Left ventricle myocardium inferior (tissue), 1 donor: ENCODE data around the gene PROM2. TPM values are rescaled to one million over a fixed set of nuclear protein-coding genes. Genes with fewer than 3 reads are reported as not detected.
"Not testable (repeated sequence)": the region's sequence is repeated elsewhere in the genome, so short reads cannot be mapped to it uniquely, and the experiment has no call there.

ENCODE experiments used
- DNase-seq: peaks from one replicate; pipeline ENCODE4 v3.0.0-alpha.2; 2020
- H3K27ac ChIP-seq: fragments of 200-600 bp; replicated peaks from 2 replicates; pipeline ENCODE4 v1.8.0; 2021
- H3K27me3 ChIP-seq: fragments of 200-600 bp; 2 replicates; pipeline ENCODE4 v1.8.0; 2021; ENCODE audit warnings: low read depth
- H3K36me3 ChIP-seq: fragments of 200-600 bp; 2 replicates; pipeline ENCODE4 v1.8.0; 2021
- H3K4me1 ChIP-seq: fragments of 200-600 bp; 2 replicates; pipeline ENCODE4 v1.8.0; 2021
- H3K4me3 ChIP-seq: fragments of 200-600 bp; 2 replicates; pipeline ENCODE4 v1.8.0; 2021; ENCODE audit warnings: mild to moderate bottlenecking, moderate library complexity
- H3K9me3 ChIP-seq: fragments of 200-600 bp; replicated peaks from 2 replicates; pipeline ENCODE4 v1.8.0; 2021
- CTCF ChIP-seq: fragments of 200-600 bp; IDR thresholded peaks from 2 replicates; pipeline ENCODE4 v1.8.0; 2021; ENCODE audit warnings: antibody characterized with exemption, mild to moderate bottlenecking, borderline replicate concordance
- intact Hi-C: fragments of 100-400 bp; cut with micrococcal nuclease; formaldehyde crosslinking; loops from one replicate; pipeline ENCODE4 v1.11.0; 2022
- total RNA-seq: library from RNA; stranded (reverse); fragmentation: NEBNext Ultra II Directional; extraction: Animal tissue kit (Norgen Biotek cat#: 25700); gene quantifications from one replicate; pipeline ENCODE4 v1.2.1, GENCODE V29; 2021
- donor health status: DM: no; HTN: yes; CAD: no; lungs with severe emphysema.

Gene PROM2
- total RNA-seq, 1 donor from 2014 or later: 1.4 TPM

- TF ChIP-seq CTCF: no peak
- no peaks in the 10 kb centered on the region for H3K27me3 ChIP-seq
- H3K36me3 ChIP-seq: no peaks in the 10 kb centered on the region
- peaks cover 95% of the 10 kb centered on the region for H3K9me3 ChIP-seq
- intact Hi-C loops: no loop called here
- no peak overlapping the region for H3K27ac ChIP-seq
- no peak overlapping the region for H3K4me3 ChIP-seq
- DNase-seq: no peak
- H3K4me1 ChIP-seq: peaks cover 12% of the 10 kb centered on the region
Measured at GRCh38 chr2:95234816-95235215, 39.4 kb upstream of the PROM2 start.

DNA sequence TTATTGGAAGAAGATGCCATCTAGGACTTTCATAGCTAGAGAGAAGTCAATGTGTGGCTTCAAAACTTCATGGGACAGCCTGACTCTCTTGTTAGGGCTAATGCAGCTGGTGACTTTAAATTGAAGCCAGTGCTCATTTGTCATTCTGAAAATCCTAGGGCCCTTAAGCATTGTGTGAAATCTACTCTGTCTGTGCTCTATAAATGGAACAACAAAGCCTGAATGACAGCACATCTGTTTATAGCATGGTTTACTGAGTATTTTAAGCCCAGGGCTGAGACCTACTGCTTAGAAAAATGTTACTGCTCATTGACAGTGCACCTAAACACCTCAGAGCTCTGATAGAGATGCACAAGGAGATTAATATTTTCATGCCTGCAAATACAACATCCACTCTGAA, 36.1 kb upstream of the PROM2 start:
- no peak for DNase-seq
- H3K4me1 ChIP-seq: peaks cover 12% of the 10 kb centered on the region
- H3K36me3 ChIP-seq: no peaks in the 10 kb centered on the region
- TF ChIP-seq CTCF: no peak
- no peaks in the 10 kb centered on the region for H3K27me3 ChIP-seq
- intact Hi-C loops: no loop called here
- H3K4me3 ChIP-seq: no peak overlapping the region
- peaks cover 97% of the 10 kb centered on the region for H3K9me3 ChIP-seq
- no peak overlapping the region for H3K27ac ChIP-seq

GRCh38 chr2:95240091-95240490, 34.2 kb upstream of the PROM2 start:
- intact Hi-C loops: no loop called here
- no peaks in the 10 kb centered on the region for H3K36me3 ChIP-seq
- H3K9me3 ChIP-seq: peaks cover 86% of the 10 kb centered on the region

GRCh38 chr2:95240556-95240955, 33.7 kb upstream of the PROM2 start:
- no peak for TF ChIP-seq CTCF
- Histone ChIP-seq H3K27ac (no peak overlapping the region), H3K4me1 (peaks cover 12% of the 10 kb centered on the region), H3K36me3 (no peaks in the 10 kb centered on the region), H3K9me3 (peaks cover 86% of the 10 kb centered on the region), H3K27me3 (no peaks in the 10 kb centered on the region), H3K4me3 (no peak overlapping the region)
- DNase-seq: no peak
- intact Hi-C loops: no loop called here

More at GRCh38 chr2:95240091-95240490, 34.2 kb upstream of the PROM2 start:
- DNase-seq: no peak
- no peak for TF ChIP-seq CTCF
- Histone ChIP-seq H3K4me1 (peaks cover 12% of the 10 kb centered on the region), H3K27ac (no peak overlapping the region), H3K4me3 (no peak overlapping the region), H3K27me3 (no peaks in the 10 kb centered on the region)

- intact Hi-C loops, H3K36me3 ChIP-seq, H3K27me3 ChIP-seq, DNase-seq, H3K27ac ChIP-seq, H3K4me3 ChIP-seq: not testable (repeated sequence)
- Histone ChIP-seq H3K9me3 (peaks cover 87% of the 10 kb centered on the region), H3K4me1 (peaks cover 12% of the 10 kb centered on the region)
Measured at GRCh38 chr2:95242084-95242483, 32.2 kb upstream of the PROM2 start.

DNA sequence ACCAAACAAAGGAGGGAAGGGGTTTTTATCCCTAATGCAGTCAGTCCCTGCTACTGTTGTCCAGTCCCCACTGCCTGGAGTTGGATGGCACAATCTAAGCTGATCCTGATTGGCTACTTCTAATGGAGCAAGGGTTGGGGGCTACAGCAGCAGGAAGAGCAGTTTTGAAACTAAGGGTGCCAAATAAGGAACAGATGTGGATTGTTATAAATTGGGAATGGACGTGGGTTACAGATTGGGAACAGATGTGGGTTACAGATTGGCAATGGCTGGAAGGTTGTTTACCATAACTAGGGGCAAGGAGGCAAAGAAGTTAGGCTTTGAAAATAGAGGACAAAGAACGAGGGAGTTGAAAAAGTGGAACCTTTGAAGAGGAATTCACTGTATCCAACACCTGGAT, 16.0 kb upstream of the PROM2 start:
- no peak overlapping the region for H3K27ac ChIP-seq
- intact Hi-C loops: no loop called here
- DNase-seq: no peak
- TF ChIP-seq CTCF: no peak
- H3K9me3 ChIP-seq: peaks cover 28% of the 10 kb centered on the region
- no peaks in the 10 kb centered on the region for H3K27me3 ChIP-seq
- H3K4me1 ChIP-seq: no peaks in the 10 kb centered on the region
- no peaks in the 10 kb centered on the region for H3K36me3 ChIP-seq
- no peak overlapping the region for H3K4me3 ChIP-seq
